HL-60 (cell line): Measurements from ENCODE around the gene MED13L.

Experiments
- DNase-seq, 2 experiments: peaks; one replicate each; pipeline ENCODE4 v3.0.0-alpha.2; 2010 to 2020; ENCODE audit warnings: low read depth in 1 of 2, low spot score in 1 of 2
- H3K27ac ChIP-seq: fragments of 250-450 bp; sonication (Bioruptor Pico); replicated peaks from 2 replicates; pipeline ENCODE4 v1.5.1; 2020; ENCODE audit warnings: mild to moderate bottlenecking, moderate library complexity
- H3K27me3 ChIP-seq: fragments of 250-450 bp; sonication (Bioruptor Pico); 2 replicates; pipeline ENCODE4 v1.5.1; 2021; ENCODE audit warnings: mild to moderate bottlenecking, moderate library complexity; ENCODE audit not compliant: insufficient read depth, poor library complexity, severe bottlenecking
- H3K4me3 ChIP-seq: replicated peaks from 2 replicates; pipeline ENCODE4 v1.5.1; 2011; ENCODE audit warnings: mild to moderate bottlenecking, control low read depth, low read length; ENCODE audit not compliant: insufficient read depth
- GABPA ChIP-seq: IDR thresholded peaks from 2 replicates; pipeline ENCODE4 v1.6.1; 2012; ENCODE audit warnings: low read depth
- POLR2AphosphoS5 ChIP-seq: IDR thresholded peaks from 2 replicates; pipeline ENCODE4 v1.6.1; 2012; ENCODE audit warnings: low read depth
- REST ChIP-seq: IDR thresholded peaks from 2 replicates; pipeline ENCODE4 v1.6.1; 2012; ENCODE audit warnings: low read depth; ENCODE audit not compliant: insufficient replicate concordance
- SPI1 ChIP-seq: IDR thresholded peaks from 2 replicates; pipeline ENCODE4 v1.6.1; 2012; ENCODE audit warnings: low read depth, mild to moderate bottlenecking, borderline replicate concordance
- TF ChIP-seq, protein P1 (sequence below): IDR thresholded peaks from one replicate; pipeline ENCODE4 v1.5.1; 2011; ENCODE audit warnings: low read length, control low read depth, inconsistent platforms; ENCODE audit not compliant: insufficient read depth

The MED13L gene

DNA sequence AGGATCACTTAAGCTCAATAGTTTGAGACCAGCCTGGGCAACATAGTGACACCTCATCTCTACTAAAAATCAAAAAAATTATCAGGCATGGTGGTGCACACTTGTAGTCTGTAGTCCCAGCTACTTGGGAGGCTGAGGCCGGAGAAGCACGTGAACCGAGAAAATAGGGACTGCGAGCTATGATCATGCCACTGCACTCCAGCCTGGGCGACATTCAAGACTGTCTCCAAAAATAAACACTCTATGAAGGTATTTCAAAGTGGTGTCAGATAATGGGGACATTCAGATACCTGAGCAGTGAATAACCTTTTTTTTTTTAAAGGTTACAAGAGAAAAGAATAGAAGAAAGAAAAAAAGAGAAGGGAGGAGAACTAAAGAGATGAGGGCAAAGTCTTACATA lies 98.1 kb downstream of the MED13L start:
- DNase-seq: no peak
- Histone ChIP-seq H3K27ac (no peak overlapping the region), H3K4me3 (no peak overlapping the region), H3K27me3 (no peaks in the 10 kb centered on the region)
- no peak for TF ChIP-seq GABPA

GRCh38 chr12:116177017-116177416 lies 100.5 kb downstream of the MED13L start:
- no peak for DNase-seq

GRCh38 chr12:116174904-116175303 lies 102.6 kb downstream of the MED13L start:
- no peak for TF ChIP-seq SPI1
- TF ChIP-seq REST: no peak
- no peak for TF ChIP-seq POLR2AphosphoS5
- TF ChIP-seq GABPA: no peak
- TF ChIP-seq, protein P1, sequence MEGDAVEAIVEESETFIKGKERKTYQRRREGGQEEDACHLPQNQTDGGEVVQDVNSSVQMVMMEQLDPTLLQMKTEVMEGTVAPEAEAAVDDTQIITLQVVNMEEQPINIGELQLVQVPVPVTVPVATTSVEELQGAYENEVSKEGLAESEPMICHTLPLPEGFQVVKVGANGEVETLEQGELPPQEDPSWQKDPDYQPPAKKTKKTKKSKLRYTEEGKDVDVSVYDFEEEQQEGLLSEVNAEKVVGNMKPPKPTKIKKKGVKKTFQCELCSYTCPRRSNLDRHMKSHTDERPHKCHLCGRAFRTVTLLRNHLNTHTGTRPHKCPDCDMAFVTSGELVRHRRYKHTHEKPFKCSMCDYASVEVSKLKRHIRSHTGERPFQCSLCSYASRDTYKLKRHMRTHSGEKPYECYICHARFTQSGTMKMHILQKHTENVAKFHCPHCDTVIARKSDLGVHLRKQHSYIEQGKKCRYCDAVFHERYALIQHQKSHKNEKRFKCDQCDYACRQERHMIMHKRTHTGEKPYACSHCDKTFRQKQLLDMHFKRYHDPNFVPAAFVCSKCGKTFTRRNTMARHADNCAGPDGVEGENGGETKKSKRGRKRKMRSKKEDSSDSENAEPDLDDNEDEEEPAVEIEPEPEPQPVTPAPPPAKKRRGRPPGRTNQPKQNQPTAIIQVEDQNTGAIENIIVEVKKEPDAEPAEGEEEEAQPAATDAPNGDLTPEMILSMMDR: no peak
- H3K27me3 ChIP-seq: no peaks in the 10 kb centered on the region
- no peak overlapping the region for H3K27ac ChIP-seq
- no peak overlapping the region for H3K4me3 ChIP-seq
- DNase-seq: no peak

More at GRCh38 chr12:116177017-116177416, 100.5 kb downstream of the MED13L start:
- TF ChIP-seq SPI1 (no peak), POLR2AphosphoS5 (no peak), REST (no peak), GABPA (no peak)
- TF ChIP-seq, protein P1: no peak
- Histone ChIP-seq H3K4me3 (no peak overlapping the region), H3K27ac (no peak overlapping the region), H3K27me3 (no peaks in the 10 kb centered on the region)

GRCh38 chr12:116174006-116174405 lies 103.5 kb downstream of the MED13L start:
- H3K27me3 ChIP-seq: no peaks in the 10 kb centered on the region
- H3K4me3 ChIP-seq: no peak overlapping the region
- H3K27ac ChIP-seq: no peak overlapping the region
- TF ChIP-seq SPI1: no peak
- no peak for TF ChIP-seq POLR2AphosphoS5
- no peak for TF ChIP-seq GABPA
- TF ChIP-seq REST: no peak
- TF ChIP-seq, protein P1: no peak
- DNase-seq: no peak
